ENCODE data around the gene PPP1R14D.

Gene PPP1R14D

GRCh38 chr15:40767838-40768500 is 60.5 kb downstream of the PPP1R14D start:
- Histone ChIP-seq H3K36me3 (ENCODE audit: control insufficient read depth in 2 of 2, insufficient read depth in 2 of 2, low read length in 2 of 2) (peaks cover 5 to 8% of the 10 kb centered on the region in 2 donors), H3K4me3 (ENCODE audit: low read length in 2 of 2) (no peak overlapping the region), H3K9ac (ENCODE audit: low read length in 2 of 2) (no peak overlapping the region), H3K27me3 (ENCODE audit: control insufficient read depth in 1 of 2, insufficient read depth in 2 of 2, low read length in 2 of 2) (no peaks in the 10 kb centered on the region), H3K27ac (ENCODE audit: low read length) (no peak overlapping the region), H3K4me1 (ENCODE audit: control insufficient read depth, insufficient read depth, low read length) (peaks cover 28% of the 10 kb centered on the region), H3K9me3 (ENCODE audit: control insufficient read depth in 2 of 2, low read length in 2 of 2) (no peaks in the 10 kb centered on the region)

DNA sequence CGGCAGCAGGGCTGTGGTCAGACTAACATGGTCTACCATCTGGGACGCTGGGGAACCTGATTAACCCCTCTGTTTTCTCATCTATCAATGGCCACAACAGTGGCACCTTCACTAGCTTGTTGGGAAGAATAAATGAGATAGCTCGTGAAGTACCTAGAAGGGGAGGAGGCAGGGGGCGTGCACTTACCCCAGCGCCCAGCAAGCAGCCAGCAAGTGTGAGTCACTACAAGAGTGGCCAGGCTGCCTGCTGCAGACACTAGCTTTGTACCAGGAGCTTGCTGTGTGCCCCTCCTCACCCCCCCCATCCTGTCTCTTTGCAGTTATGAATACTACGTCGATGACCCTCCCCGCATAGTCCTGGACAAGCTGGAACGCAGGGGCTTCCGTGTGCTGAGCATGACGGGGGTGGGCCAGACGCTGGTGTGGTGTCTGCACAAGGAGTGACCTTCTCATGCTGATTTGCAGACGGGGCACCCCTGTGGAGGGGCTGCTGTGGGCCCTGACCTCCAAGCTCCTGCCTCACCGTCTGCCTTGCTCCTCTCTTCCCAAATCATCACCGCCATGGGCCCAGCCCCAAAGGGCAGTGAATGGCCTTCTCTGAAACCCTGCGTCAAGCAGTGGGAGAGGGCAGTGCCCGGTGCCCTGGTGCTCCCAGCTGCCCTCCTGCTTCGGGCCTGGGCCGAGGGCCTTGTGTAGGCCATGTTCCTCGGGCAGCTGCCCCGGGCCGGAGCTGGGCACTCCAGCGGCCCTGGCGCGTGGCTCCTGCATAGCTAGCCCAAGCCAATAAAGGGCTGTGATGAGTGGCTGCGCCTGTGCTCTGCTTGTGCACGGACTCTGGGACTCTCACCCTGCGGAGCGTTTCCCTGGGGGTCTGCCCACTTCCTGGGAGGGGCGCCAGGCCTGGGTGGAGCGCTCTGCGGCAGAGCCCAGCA is 61.3 kb downstream of the PPP1R14D start:
- Histone ChIP-seq H3K9ac (ENCODE audit: low read length in 2 of 2) (no peak overlapping the region), H3K4me1 (ENCODE audit: control insufficient read depth, insufficient read depth, low read length) (peaks cover 32% of the 10 kb centered on the region)

GRCh38 chr15:40766194-40766815 is 62.2 kb downstream of the PPP1R14D start:
- H3K9me3 ChIP-seq (ENCODE audit: control insufficient read depth in 2 of 2, low read length in 2 of 2), result no peaks in the 10 kb centered on the region
- no peaks in the 10 kb centered on the region for H3K27me3 ChIP-seq (ENCODE audit: control insufficient read depth in 1 of 2, insufficient read depth in 2 of 2, low read length in 2 of 2)
- H3K27ac ChIP-seq (ENCODE audit: low read length), result no peak overlapping the region
- peaks cover 32% of the 10 kb centered on the region for H3K4me1 ChIP-seq (ENCODE audit: control insufficient read depth, insufficient read depth, low read length)
- no peak overlapping the region for H3K9ac ChIP-seq (ENCODE audit: low read length in 2 of 2)
- H3K4me3 ChIP-seq (ENCODE audit: low read length in 2 of 2), result no peak overlapping the region
- H3K36me3 ChIP-seq (ENCODE audit: control insufficient read depth in 2 of 2, insufficient read depth in 2 of 2, low read length in 2 of 2), result peaks cover 0 to 3% of the 10 kb centered on the region in 2 donors

More for the DNA sequence above, 61.3 kb downstream of the PPP1R14D start:
- H3K27ac ChIP-seq (ENCODE audit: low read length), result no peak overlapping the region
- no peaks in the 10 kb centered on the region for H3K27me3 ChIP-seq (ENCODE audit: control insufficient read depth in 1 of 2, insufficient read depth in 2 of 2, low read length in 2 of 2)
- no peaks in the 10 kb centered on the region for H3K9me3 ChIP-seq (ENCODE audit: control insufficient read depth in 2 of 2, low read length in 2 of 2)
- H3K36me3 ChIP-seq (ENCODE audit: control insufficient read depth in 2 of 2, insufficient read depth in 2 of 2, low read length in 2 of 2), result peaks cover 2 to 5% of the 10 kb centered on the region in 2 donors
- H3K4me3 ChIP-seq (ENCODE audit: low read length in 2 of 2), result no peak overlapping the region

All from stomach smooth muscle (tissue), 2 donors.